ENCODE measurements around the gene VSTM1. TPM values are rescaled to one million over a fixed set of nuclear protein-coding genes. Genes with fewer than 3 reads are reported as not detected.
"Not testable (repeated sequence)": the region's sequence is repeated elsewhere in the genome, so short reads cannot be mapped to it uniquely, and the experiment has no call there.

The VSTM1 gene
- total and polyA plus RNA-seq, 2 donors (not counting 3 experiments of a cell fraction or from before 2014, with no cell fraction given), result not detected

DNA sequence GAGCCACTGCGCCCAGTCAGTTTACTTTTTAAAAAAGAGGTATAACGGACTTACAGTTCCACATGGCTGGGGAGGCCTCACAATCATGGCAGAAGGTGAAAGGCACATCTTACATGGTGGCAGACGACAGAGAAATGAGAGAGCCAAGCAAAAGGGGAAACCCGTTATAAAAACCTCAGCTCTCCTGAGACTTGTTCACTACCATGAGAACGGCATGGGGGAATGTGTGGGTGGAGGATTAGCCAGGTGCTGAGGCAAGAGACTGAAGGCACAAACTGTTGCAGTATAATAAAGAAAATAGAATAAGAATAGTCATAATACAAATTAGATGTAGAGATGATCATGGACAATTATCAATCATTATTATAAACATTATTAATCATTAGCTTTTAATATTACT lies 27.2 kb downstream of the VSTM1 start:
- intact Hi-C loops (cut with micrococcal nuclease), result loop anchor here (2.0 to 10.0 kb wide), 2 partner anchors 66 to 842 kb away; partner anchors contain the start of genes NDUFA3 and ZNF665
- H3K9ac ChIP-seq (replicated peaks; ENCODE audit: extremely low read depth, insufficient read depth, low read length); dilution Hi-C loops (cut with MboI; ENCODE audit: extremely low pct_ligation_motif_present, low sequenced_read_pairs): not testable (repeated sequence)

DNA sequence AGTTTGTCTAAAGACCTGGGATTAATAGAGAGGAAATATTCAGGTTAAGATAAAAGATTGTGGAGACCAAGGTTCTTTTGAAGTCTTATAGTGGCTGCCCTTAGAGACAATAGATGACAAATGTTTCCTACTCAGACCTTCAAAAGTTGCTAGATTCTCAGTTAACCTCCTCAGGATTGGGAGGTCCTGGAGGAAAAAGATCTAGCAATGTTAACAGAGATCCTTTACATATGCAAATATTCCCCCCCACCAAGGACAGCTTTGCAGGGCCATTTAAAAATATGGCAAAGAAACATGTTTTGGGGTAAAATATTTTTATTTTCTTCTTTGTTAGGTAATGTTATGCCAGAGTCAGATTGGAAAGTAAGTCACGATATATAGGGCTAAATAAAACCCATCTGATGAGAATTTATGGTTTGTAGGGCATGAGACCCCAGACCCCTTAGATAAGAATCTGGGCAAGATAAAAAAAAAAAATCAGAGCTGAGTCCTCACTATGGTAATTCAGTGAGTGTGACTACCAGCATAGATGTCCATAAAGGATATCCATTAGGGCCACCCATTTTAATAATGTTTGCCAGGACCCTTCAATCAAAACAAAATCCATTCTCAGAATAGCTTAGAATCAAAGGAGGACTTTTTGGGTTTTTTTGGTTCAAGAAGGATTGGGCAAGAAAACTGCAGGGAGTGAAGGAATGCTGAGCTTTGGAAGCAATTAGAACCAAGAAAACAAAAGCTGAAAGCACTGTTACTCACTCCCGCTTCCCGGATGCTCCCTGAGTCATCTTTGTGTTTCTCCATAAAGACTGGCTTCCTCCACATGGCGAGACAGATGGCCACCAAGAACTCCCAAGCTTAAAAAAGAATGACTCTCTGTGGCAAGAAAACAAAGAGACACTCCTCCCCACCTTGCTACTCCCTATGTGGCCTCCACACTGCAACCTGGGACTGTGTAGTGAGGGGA lies 28.2 kb downstream of the VSTM1 start:
- H3K9me3 ChIP-seq (replicated peaks; ENCODE audit: control insufficient read depth, insufficient read depth, low read length), result no peaks in the 10 kb centered on the region
- POLR2A ChIA-PET, result interaction anchor here (0.6 kb wide), 1 partner anchor 26 kb away, joined by 7 read pairs; no protein-coding TSS in a partner anchor
- H3K4me2 ChIP-seq (ENCODE audit: insufficient read depth, low read length), result peak overlapping the region; percentile 72
- H3K27ac ChIP-seq (ENCODE audit: insufficient read depth, low read depth, low read length), result peak overlapping the region; percentile 68
- no peaks in the 10 kb centered on the region for H3K36me3 ChIP-seq (ENCODE audit: control insufficient read depth in 2 of 2, extremely low read depth in 1 of 2, insufficient read depth in 2 of 2, low read length in 2 of 2)
- no peaks in the 10 kb centered on the region for H4K20me1 ChIP-seq (replicated peaks; ENCODE audit: control insufficient read depth, extremely low read depth, insufficient read depth, low read length)
- H3K4me1 ChIP-seq (ENCODE audit: control insufficient read depth, extremely low read depth, insufficient read depth, low read length), result peaks cover 16% of the 10 kb centered on the region
- dilution Hi-C loops (cut with MboI; ENCODE audit: extremely low pct_ligation_motif_present, low sequenced_read_pairs), result no loop called here
- no peaks in the 10 kb centered on the region for H3K27me3 ChIP-seq (ENCODE audit: control insufficient read depth in 2 of 2, insufficient read depth in 2 of 2, low read length in 2 of 2)
- CTCF ChIA-PET, result interaction anchor here (0.6 to 1.9 kb wide), 12 partner anchors 9 to 840 kb away, joined by 3 to 15 read pairs (median 4); no protein-coding TSS in a partner anchor
- H2AFZ ChIP-seq (ENCODE audit: low read depth, low read length), result peak overlapping the region; percentile 25
- intact Hi-C loops (cut with micrococcal nuclease), result loop anchor here (1.0 to 10.0 kb wide), 3 partner anchors 15 to 841 kb away; partner anchors contain the start of genes NDUFA3 and ZNF665
- no peak overlapping the region for H3K4me3 ChIP-seq (replicated peaks in 1 of 3; ENCODE audit: insufficient read depth in 1 of 3, low read depth in 1 of 3, low read length in 3 of 3)
- FAIRE-seq (peak; percentile 99), DNase-seq (ENCODE audit: low read depth, low spot score) (peak; percentile 86)
- no peaks in the 10 kb centered on the region for H3K79me2 ChIP-seq (ENCODE audit: control insufficient read depth, insufficient read depth, low read length)
- TSS peak; percentile 83 for BruUV-seq (replicated peaks)
- peak overlapping the region; percentile 17 for H3K9ac ChIP-seq (replicated peaks; ENCODE audit: extremely low read depth, insufficient read depth, low read length)
- TF ChIP-seq, protein P1, sequence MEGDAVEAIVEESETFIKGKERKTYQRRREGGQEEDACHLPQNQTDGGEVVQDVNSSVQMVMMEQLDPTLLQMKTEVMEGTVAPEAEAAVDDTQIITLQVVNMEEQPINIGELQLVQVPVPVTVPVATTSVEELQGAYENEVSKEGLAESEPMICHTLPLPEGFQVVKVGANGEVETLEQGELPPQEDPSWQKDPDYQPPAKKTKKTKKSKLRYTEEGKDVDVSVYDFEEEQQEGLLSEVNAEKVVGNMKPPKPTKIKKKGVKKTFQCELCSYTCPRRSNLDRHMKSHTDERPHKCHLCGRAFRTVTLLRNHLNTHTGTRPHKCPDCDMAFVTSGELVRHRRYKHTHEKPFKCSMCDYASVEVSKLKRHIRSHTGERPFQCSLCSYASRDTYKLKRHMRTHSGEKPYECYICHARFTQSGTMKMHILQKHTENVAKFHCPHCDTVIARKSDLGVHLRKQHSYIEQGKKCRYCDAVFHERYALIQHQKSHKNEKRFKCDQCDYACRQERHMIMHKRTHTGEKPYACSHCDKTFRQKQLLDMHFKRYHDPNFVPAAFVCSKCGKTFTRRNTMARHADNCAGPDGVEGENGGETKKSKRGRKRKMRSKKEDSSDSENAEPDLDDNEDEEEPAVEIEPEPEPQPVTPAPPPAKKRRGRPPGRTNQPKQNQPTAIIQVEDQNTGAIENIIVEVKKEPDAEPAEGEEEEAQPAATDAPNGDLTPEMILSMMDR (IDR thresholded peaks at IDR 0.05; ENCODE audit: extremely low read depth in 1 of 2, insufficient read depth in 1 of 2, low read depth in 1 of 2, low read length in 2 of 2), result no peak
- TF ChIP-seq, protein P2, sequence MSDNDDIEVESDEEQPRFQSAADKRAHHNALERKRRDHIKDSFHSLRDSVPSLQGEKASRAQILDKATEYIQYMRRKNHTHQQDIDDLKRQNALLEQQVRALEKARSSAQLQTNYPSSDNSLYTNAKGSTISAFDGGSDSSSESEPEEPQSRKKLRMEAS (IDR thresholded peaks at IDR 0.05; ENCODE audit: insufficient read depth, insufficient read length), result no peak
- peak; percentile 93 for TF ChIP-seq JUN (IDR thresholded peaks at IDR 0.05; ENCODE audit: borderline replicate concordance, insufficient read depth, insufficient read length, low read depth)
- no peak for TF ChIP-seq EZH2 (IDR thresholded peaks at IDR 0.05; ENCODE audit: borderline replicate concordance, low read depth, low read length, severe bottlenecking)
- TF ChIP-seq GATA2 (IDR thresholded peaks at IDR 0.05; ENCODE audit: insufficient read depth, insufficient read length, low read depth, low read length), result peak; percentile 63
- TF ChIP-seq POLR2A (IDR thresholded peaks at IDR 0.05; ENCODE audit: low read depth, low read length), result no peak
- TF ChIP-seq POLR2AphosphoS5 (IDR thresholded peaks at IDR 0.05; ENCODE audit: insufficient read depth, low read depth, low read length), result peak; percentile 66
- TF ChIP-seq FOS (IDR thresholded peaks at IDR 0.05; ENCODE audit: borderline replicate concordance, insufficient read depth, low read length), result peak; percentile 97
- TF ChIP-seq MYC (IDR thresholded peaks at IDR 0.05; ENCODE audit: low read depth, low read length), result peak; percentile 53
- no peaks in the 10 kb centered on the region for H3K9me1 ChIP-seq (replicated peaks; ENCODE audit: control insufficient read depth, extremely low read depth, insufficient read depth, low read length)

More for the DNA sequence above, 27.2 kb downstream of the VSTM1 start:
- H3K27ac ChIP-seq (ENCODE audit: insufficient read depth, low read depth, low read length), result peak overlapping the region; percentile 68
- not testable (repeated sequence) for BruUV-seq (replicated peaks); DNase-seq (ENCODE audit: low read depth, low spot score); FAIRE-seq; H3K9me3 ChIP-seq (replicated peaks; ENCODE audit: control insufficient read depth, insufficient read depth, low read length); H3K36me3 ChIP-seq (ENCODE audit: control insufficient read depth in 2 of 2, extremely low read depth in 1 of 2, insufficient read depth in 2 of 2, low read length in 2 of 2); H3K9me1 ChIP-seq (replicated peaks; ENCODE audit: control insufficient read depth, extremely low read depth, insufficient read depth, low read length); H2AFZ ChIP-seq (ENCODE audit: low read depth, low read length); H3K27me3 ChIP-seq (ENCODE audit: control insufficient read depth in 2 of 2, insufficient read depth in 2 of 2, low read length in 2 of 2); H3K4me3 ChIP-seq (replicated peaks in 1 of 3; ENCODE audit: insufficient read depth in 1 of 3, low read depth in 1 of 3, low read length in 3 of 3); H3K4me2 ChIP-seq (ENCODE audit: insufficient read depth, low read length); H4K20me1 ChIP-seq (replicated peaks; ENCODE audit: control insufficient read depth, extremely low read depth, insufficient read depth, low read length); H3K79me2 ChIP-seq (ENCODE audit: control insufficient read depth, insufficient read depth, low read length)
- POLR2A ChIA-PET, result interaction anchor here (0.6 kb wide), 1 partner anchor 26 kb away, joined by 7 read pairs; no protein-coding TSS in a partner anchor
- H3K4me1 ChIP-seq (ENCODE audit: control insufficient read depth, extremely low read depth, insufficient read depth, low read length), result peaks cover 19% of the 10 kb centered on the region
- CTCF ChIA-PET, result interaction anchor here (1.4 to 2.1 kb wide), 2 partner anchors 13 to 159 kb away, joined by 4 to 14 read pairs; no protein-coding TSS in a partner anchor
